Measurements from ENCODE around the gene SP1. TPM values are rescaled to one million over a fixed set of nuclear protein-coding genes. Genes with fewer than 3 reads are reported as not detected.

Gene SP1
- total and polyA plus RNA-seq, 2 experiments from 2014 or later: 11.1 to 68.4 TPM

DNA sequence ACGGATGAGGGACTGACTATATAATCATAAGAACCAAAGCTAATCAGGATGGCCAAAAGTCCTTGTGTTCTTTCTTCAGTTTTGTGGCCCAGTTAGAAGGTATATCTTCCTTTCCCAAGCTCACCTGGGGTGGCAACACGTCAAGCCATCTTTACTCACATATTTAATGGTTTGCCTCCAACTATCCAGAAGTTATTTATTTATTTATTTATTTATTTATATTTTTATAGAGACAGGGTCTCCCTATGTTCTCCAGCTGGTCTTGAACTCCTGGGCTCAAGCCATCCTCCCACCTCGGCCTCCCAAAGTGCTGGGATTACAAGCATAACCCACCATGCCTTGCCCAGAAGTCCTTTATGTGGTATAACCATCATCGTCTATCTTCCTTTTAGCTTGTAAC lies 32.1 kb upstream of the SP1 start (continued):
- TF ChIP-seq, protein P1, sequence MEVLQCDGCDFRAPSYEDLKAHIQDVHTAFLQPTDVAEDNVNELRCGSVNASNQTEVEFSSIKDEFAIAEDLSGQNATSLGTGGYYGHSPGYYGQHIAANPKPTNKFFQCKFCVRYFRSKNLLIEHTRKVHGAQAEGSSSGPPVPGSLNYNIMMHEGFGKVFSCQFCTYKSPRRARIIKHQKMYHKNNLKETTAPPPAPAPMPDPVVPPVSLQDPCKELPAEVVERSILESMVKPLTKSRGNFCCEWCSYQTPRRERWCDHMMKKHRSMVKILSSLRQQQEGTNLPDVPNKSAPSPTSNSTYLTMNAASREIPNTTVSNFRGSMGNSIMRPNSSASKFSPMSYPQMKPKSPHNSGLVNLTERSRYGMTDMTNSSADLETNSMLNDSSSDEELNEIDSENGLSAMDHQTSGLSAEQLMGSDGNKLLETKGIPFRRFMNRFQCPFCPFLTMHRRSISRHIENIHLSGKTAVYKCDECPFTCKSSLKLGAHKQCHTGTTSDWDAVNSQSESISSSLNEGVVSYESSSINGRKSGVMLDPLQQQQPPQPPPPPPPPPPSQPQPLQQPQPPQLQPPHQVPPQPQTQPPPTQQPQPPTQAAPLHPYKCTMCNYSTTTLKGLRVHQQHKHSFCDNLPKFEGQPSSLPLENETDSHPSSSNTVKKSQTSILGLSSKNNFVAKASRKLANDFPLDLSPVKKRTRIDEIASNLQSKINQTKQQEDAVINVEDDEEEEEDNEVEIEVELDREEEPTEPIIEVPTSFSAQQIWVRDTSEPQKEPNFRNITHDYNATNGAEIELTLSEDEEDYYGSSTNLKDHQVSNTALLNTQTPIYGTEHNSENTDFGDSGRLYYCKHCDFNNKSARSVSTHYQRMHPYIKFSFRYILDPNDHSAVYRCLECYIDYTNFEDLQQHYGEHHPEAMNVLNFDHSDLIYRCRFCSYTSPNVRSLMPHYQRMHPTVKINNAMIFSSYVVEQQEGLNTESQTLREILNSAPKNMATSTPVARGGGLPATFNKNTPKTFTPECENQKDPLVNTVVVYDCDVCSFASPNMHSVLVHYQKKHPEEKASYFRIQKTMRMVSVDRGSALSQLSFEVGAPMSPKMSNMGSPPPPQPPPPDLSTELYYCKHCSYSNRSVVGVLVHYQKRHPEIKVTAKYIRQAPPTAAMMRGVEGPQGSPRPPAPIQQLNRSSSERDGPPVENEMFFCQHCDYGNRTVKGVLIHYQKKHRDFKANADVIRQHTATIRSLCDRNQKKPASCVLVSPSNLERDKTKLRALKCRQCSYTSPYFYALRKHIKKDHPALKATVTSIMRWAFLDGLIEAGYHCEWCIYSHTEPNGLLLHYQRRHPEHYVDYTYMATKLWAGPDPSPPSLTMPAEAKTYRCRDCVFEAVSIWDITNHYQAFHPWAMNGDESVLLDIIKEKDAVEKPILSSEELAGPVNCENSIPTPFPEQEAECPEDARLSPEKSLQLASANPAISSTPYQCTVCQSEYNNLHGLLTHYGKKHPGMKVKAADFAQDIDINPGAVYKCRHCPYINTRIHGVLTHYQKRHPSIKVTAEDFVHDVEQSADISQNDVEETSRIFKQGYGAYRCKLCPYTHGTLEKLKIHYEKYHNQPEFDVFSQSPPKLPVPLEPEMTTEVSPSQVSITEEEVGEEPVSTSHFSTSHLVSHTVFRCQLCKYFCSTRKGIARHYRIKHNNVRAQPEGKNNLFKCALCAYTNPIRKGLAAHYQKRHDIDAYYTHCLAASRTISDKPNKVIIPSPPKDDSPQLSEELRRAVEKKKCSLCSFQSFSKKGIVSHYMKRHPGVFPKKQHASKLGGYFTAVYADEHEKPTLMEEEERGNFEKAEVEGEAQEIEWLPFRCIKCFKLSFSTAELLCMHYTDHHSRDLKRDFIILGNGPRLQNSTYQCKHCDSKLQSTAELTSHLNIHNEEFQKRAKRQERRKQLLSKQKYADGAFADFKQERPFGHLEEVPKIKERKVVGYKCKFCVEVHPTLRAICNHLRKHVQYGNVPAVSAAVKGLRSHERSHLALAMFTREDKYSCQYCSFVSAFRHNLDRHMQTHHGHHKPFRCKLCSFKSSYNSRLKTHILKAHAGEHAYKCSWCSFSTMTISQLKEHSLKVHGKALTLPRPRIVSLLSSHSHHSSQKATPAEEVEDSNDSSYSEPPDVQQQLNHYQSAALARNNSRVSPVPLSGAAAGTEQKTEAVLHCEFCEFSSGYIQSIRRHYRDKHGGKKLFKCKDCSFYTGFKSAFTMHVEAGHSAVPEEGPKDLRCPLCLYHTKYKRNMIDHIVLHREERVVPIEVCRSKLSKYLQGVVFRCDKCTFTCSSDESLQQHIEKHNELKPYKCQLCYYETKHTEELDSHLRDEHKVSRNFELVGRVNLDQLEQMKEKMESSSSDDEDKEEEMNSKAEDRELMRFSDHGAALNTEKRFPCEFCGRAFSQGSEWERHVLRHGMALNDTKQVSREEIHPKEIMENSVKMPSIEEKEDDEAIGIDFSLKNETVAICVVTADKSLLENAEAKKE (CRISPR knock-in tag; IDR thresholded peaks at IDR 0.05): no peak
- TF ChIP-seq, protein P2, sequence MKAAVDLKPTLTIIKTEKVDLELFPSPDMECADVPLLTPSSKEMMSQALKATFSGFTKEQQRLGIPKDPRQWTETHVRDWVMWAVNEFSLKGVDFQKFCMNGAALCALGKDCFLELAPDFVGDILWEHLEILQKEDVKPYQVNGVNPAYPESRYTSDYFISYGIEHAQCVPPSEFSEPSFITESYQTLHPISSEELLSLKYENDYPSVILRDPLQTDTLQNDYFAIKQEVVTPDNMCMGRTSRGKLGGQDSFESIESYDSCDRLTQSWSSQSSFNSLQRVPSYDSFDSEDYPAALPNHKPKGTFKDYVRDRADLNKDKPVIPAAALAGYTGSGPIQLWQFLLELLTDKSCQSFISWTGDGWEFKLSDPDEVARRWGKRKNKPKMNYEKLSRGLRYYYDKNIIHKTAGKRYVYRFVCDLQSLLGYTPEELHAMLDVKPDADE (IDR thresholded peaks at IDR 0.05): no peak
- TF ChIP-seq STAT1 (IDR thresholded peaks at IDR 0.05; ENCODE audit: unreplicated experiment): no peak
- TF ChIP-seq EZH2 (IDR thresholded peaks at IDR 0.05; ENCODE audit: low read depth, unreplicated experiment): no peak

DNA sequence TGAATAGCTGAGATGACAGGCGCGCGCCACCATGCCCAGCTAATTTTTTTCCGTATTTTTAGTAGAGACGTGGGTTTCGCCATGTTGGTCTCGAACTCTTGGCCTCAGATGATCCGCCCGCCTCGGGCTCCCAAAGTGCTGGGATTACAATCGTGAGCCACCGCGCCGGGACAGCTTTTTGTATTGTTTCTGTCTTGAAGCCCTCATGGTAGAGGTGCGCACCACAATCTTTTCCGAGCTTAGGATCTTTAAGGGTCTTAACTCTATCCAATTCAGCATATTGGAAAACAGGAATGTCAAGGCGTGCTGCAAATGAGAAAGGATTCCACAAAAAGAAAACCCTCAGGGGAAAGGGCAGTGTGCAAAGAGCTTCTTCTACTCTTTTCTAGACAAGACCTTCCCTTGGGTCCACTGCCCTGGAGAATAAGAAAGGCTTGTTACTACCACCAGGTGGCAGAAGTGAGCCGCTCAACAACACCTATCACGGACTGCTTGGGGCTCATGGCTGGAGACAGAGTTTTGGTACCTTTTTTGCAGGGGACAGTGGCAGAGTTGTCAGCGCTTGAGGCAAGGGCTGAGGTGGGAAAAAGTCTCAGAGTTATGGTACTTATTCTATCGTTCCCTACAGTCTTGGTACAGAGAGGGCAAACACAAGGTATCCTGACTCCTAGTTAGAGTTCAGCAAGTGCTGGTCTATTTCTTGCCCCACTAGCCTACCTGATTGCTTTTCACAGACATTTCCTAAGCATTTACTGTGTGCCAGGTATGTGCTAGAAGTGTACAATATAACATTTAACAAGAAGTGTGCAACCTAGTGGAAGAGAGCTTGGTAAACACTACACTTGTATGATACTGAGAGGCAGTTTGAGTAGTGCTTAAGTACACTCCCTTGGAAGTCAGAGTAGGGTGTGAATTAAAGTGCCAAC lies 27.4 kb upstream of the SP1 start:
- no peaks in the 10 kb centered on the region for H4K20me1 ChIP-seq (replicated peaks; ENCODE audit: insufficient read depth)
- H3K27ac ChIP-seq (ENCODE audit: low read depth): no peak overlapping the region
- H3K9me3 Mint-ChIP-seq: no peaks in the 10 kb centered on the region
- no peaks in the 10 kb centered on the region for H3K27me3 Mint-ChIP-seq (ENCODE audit: insufficient read depth, low read depth, poor library complexity)
- no peak overlapping the region for H3K4me3 ChIP-seq
- no peaks in the 10 kb centered on the region for H3K79me2 ChIP-seq (replicated peaks; ENCODE audit: insufficient read depth)
- DNase-seq (ENCODE audit: low spot score) (peak; percentile 95), ATAC-seq (peak; percentile 99)
- H3K4me2 ChIP-seq: no peak overlapping the region
- no peaks in the 10 kb centered on the region for H3K36me3 Mint-ChIP-seq (ENCODE audit: low read depth)
- H2AFZ ChIP-seq: peak overlapping the region; percentile 44
- no peak overlapping the region for H3K27ac Mint-ChIP-seq
- H3K4me1 Mint-ChIP-seq: peaks cover 4% of the 10 kb centered on the region; the same call in 2 of the 3 replicates
- no peaks in the 10 kb centered on the region for H3K36me3 ChIP-seq (ENCODE audit: insufficient read depth)
- H3F3A ChIP-seq (replicated peaks; ENCODE audit: low read depth): no peaks in the 10 kb centered on the region
- no peaks in the 10 kb centered on the region for H3K9me2 ChIP-seq (ENCODE audit: insufficient read depth)
- no peak overlapping the region for H3K4me3 Mint-ChIP-seq
- TF ChIP-seq, protein P3, sequence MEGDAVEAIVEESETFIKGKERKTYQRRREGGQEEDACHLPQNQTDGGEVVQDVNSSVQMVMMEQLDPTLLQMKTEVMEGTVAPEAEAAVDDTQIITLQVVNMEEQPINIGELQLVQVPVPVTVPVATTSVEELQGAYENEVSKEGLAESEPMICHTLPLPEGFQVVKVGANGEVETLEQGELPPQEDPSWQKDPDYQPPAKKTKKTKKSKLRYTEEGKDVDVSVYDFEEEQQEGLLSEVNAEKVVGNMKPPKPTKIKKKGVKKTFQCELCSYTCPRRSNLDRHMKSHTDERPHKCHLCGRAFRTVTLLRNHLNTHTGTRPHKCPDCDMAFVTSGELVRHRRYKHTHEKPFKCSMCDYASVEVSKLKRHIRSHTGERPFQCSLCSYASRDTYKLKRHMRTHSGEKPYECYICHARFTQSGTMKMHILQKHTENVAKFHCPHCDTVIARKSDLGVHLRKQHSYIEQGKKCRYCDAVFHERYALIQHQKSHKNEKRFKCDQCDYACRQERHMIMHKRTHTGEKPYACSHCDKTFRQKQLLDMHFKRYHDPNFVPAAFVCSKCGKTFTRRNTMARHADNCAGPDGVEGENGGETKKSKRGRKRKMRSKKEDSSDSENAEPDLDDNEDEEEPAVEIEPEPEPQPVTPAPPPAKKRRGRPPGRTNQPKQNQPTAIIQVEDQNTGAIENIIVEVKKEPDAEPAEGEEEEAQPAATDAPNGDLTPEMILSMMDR (conservative IDR thresholded peaks at IDR 0.05; ENCODE audit: low read depth in 2 of 2): peak; percentile 96 to 99
- no peak for TF ChIP-seq ZNF114 (CRISPR knock-in tag; IDR thresholded peaks at IDR 0.05)
- no peaks in the 10 kb centered on the region for H3K27me3 ChIP-seq (ENCODE audit: insufficient read depth)
- H3K4me1 ChIP-seq (ENCODE audit: insufficient read depth): no peaks in the 10 kb centered on the region

Data from GM23338 (cell line).